A673 (cell line): ENCODE data around the gene MXRA7.
A peak's percentile ranks its signal among the peaks of the same experiment; 100 is the strongest.

Experiments used
- CTCF ChIP-seq: fragments of 300-800, 200-600 bp; sonication (generic); conservative IDR thresholded peaks from 2 replicates; pipeline ENCODE4 v1.5.1; 2017; ENCODE audit warnings: low read depth, mild to moderate bottlenecking, antibody characterized with exemption, low read length, moderate library complexity, mixed read lengths
- EZH2 ChIP-seq: fragments of 200-600 bp; sonication (generic); IDR thresholded peaks from 2 replicates; pipeline ENCODE4 v1.6.1; 2017; ENCODE audit warnings: borderline replicate concordance, low read depth, mild to moderate bottlenecking, mixed read lengths, antibody characterized with exemption, low read length; ENCODE audit not compliant: poor library complexity, severe bottlenecking

- TF ChIP-seq CTCF (peak; percentile 34), EZH2 (no peak)
Observed at GRCh38 chr17:76683011-76683755, 27.6 kb downstream of the MXRA7 start.
